A673 (cell line): ENCODE measurements around the gene ESRRA. TPM values are rescaled to one million over a fixed set of nuclear protein-coding genes. Genes with fewer than 3 reads are reported as not detected.
A peak's percentile ranks its signal among the peaks of the same experiment; 100 is the strongest.

ENCODE experiments used
- BruUV-seq: library from RNA; stranded (reverse); fragments of 400-500 nt; replicated peaks from 2 replicates; lab custom pipeline; 2021; lab: Mats Ljungman, UMichigan
- CTCF ChIA-PET: fragments of 300-600 bp; sonication (Branson Sonifier 250); formaldehyde crosslinking; loops from one replicate; lab custom pipeline; 2022; ENCODE audit warnings: antibody characterized with exemption; lab: Charles Lee
- POLR2A ChIA-PET: fragments of 300-600 bp; sonication (Branson Sonifier 250); formaldehyde crosslinking; loops from one replicate; lab custom pipeline; 2022; ENCODE audit warnings: antibody characterized with exemption; ENCODE audit not compliant: low non-redundant PET; lab: Charles Lee
- DNase-seq: peaks from one replicate; pipeline ENCODE4 v3.0.0-alpha.2; 2015; ENCODE audit warnings: low spot score
- H3K27ac ChIP-seq: fragments of 200-600 bp; sonication (generic); 2 replicates; pipeline ENCODE4 v1.5.1; 2016; ENCODE audit warnings: mixed run types, low read depth, mild to moderate bottlenecking, mixed read lengths, antibody characterized with exemption, low read length; ENCODE audit not compliant: poor library complexity, severe bottlenecking
- H3K27me3 ChIP-seq: fragments of 200-600 bp; sonication (generic); replicated peaks from 2 replicates; pipeline ENCODE4 v1.6.1; 2017; ENCODE audit warnings: mixed run types, low read depth, mild to moderate bottlenecking, mixed read lengths, antibody characterized with exemption, low read length; ENCODE audit not compliant: insufficient read depth, poor library complexity
- H3K36me3 ChIP-seq: fragments of 200-600 bp; sonication (generic); 2 replicates; pipeline ENCODE4 v1.6.1; 2016; ENCODE audit warnings: mixed run types, mild to moderate bottlenecking, mixed read lengths, antibody characterized with exemption, low read length; ENCODE audit not compliant: insufficient read depth, poor library complexity, severe bottlenecking
- H3K4me1 ChIP-seq: fragments of 200-600 bp; sonication (generic); 2 replicates; pipeline ENCODE4 v1.6.1; 2017; ENCODE audit warnings: mixed run types, mild to moderate bottlenecking, mixed read lengths, antibody characterized with exemption, low read length; ENCODE audit not compliant: insufficient read depth, poor library complexity, severe bottlenecking
- H3K4me3 ChIP-seq: fragments of 200-600 bp; sonication (generic); 2 replicates; pipeline ENCODE4 v1.5.1; 2016; ENCODE audit warnings: low read depth, mixed run types, mild to moderate bottlenecking, mixed read lengths, low read length; ENCODE audit not compliant: poor library complexity, severe bottlenecking
- H3K9me3 ChIP-seq: fragments of 200-600 bp; sonication (generic); 2 replicates; pipeline ENCODE4 v1.6.1; 2016; ENCODE audit warnings: mixed run types, low read depth, mild to moderate bottlenecking, mixed read lengths, antibody characterized with exemption, low read length; ENCODE audit not compliant: poor library complexity, severe bottlenecking
- CTCF ChIP-seq: fragments of 300-800, 200-600 bp; sonication (generic); conservative IDR thresholded peaks from 2 replicates; pipeline ENCODE4 v1.5.1; 2017; ENCODE audit warnings: low read depth, mild to moderate bottlenecking, antibody characterized with exemption, low read length, moderate library complexity, mixed read lengths
- EZH2 ChIP-seq: fragments of 200-600 bp; sonication (generic); IDR thresholded peaks from 2 replicates; pipeline ENCODE4 v1.6.1; 2017; ENCODE audit warnings: borderline replicate concordance, low read depth, mild to moderate bottlenecking, mixed read lengths, antibody characterized with exemption, low read length; ENCODE audit not compliant: poor library complexity, severe bottlenecking
- intact Hi-C: fragments of 100-400 bp; cut with micrococcal nuclease; formaldehyde crosslinking; loops from one replicate; pipeline ENCODE4 v1.10.0; 2022; ENCODE audit not compliant: unreplicated experiment
- total RNA-seq: library from RNA; stranded (reverse); gene quantifications from 2 replicates; pipeline ENCODE4 v1.2.3, GENCODE V29; 2021

The ESRRA gene
- total RNA-seq, 1 experiment from 2014 or later, result 63.8 TPM

DNA sequence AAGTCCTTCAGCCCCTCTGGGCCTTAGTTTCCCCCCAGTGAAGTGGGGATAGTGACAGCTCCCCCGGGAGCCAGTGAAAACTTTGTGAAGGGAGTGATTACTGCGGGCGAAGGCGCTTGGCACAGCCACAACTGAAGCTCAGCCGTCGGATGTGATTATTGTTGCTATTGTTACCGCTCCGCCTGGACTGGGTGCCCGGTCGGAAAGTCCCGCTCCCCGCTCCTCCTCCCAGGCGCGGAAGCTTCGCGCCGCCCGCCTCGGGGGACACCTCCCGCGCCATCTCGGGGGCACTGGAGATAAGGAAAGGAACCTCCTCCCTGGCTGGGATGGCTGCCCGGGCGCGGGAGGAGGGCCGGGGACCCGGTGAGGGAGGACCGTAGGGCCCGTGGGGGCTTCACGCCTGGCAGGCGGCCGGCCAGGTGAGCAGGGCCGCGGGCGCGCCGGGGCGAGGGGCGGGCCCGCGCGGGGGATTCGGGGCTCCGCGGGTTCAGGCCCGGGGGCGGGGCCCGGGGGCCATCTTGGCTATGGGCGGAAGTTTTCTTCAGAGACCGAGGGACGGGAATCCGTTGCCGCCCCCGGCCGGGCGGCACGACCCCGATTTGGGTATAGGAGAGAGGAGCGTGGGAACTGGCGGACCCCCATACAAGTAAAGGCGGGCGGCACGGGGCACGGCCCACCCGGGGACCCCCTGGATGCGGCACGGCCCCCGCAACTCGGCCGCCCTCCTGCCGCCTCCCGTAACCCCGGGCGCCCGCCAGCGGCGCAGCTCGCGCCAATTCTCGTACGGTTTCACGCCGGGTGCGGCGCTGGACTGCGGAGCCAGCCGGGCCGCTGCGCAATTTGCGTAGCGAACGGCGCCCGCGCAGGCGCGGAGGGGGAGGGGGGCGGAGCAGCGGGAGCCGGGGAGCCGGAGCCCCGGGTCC, 20.1 kb upstream of the ESRRA start, which contains the start of gene GPR137:
Gene GPR137 (plus strand): TSS at position 887 of the 923 bp plus-strand sequence. CDS start 677 bp downstream, outside the sequence.
- POLR2A ChIA-PET, result no interaction called here

GRCh38 chr11:64285885-64286800, 19.2 kb upstream of the ESRRA start:
- peaks cover 11% of the 10 kb centered on the region for H3K27me3 ChIP-seq
- H3K9me3 ChIP-seq, result no peaks in the 10 kb centered on the region
- H3K4me3 ChIP-seq, result peak overlapping the region; percentile 87
- H3K36me3 ChIP-seq, result peaks cover 6% of the 10 kb centered on the region
- H3K4me1 ChIP-seq, result peaks cover 13% of the 10 kb centered on the region
- intact Hi-C loops, result loop anchor here (2.0 kb wide), 1 partner anchor 15 kb away; no protein-coding TSS in a partner anchor
- no peak for DNase-seq
- ChIA-PET CTCF (interaction anchor here (0.7 kb wide), 2 partner anchors 22 to 64 kb away, joined by 5 to 8 read pairs; no protein-coding TSS in a partner anchor), POLR2A (no interaction called here)
- BruUV-seq, result no TSS peak
- peak overlapping the region; percentile 73 for H3K27ac ChIP-seq
- TF ChIP-seq CTCF (no peak), EZH2 (no peak)

More for the DNA sequence above, 20.1 kb upstream of the ESRRA start, which contains the start of gene GPR137:
- CTCF ChIA-PET, result interaction anchor here (0.7 to 1.6 kb wide), 3 partner anchors 14 to 65 kb away, joined by 3 to 8 read pairs (median 7); no protein-coding TSS in a partner anchor
- H3K36me3 ChIP-seq, result peaks cover 6% of the 10 kb centered on the region
- H3K27ac ChIP-seq, result peak within 1 kb of the TSS; percentile 73
- DNase-seq, result peak; percentile 92
- peak within 1 kb of the TSS; percentile 87 for H3K4me3 ChIP-seq
- H3K9me3 ChIP-seq, result no peaks in the 10 kb centered on the region
- intact Hi-C loops, result loop anchor here (2.0 kb wide), 1 partner anchor 14 kb away; no protein-coding TSS in a partner anchor
- TF ChIP-seq CTCF (no peak), EZH2 (no peak)
- H3K4me1 ChIP-seq, result peaks cover 13% of the 10 kb centered on the region
- BruUV-seq, result TSS peak; percentile 50
- peaks cover 2% of the 10 kb centered on the region for H3K27me3 ChIP-seq

DNA sequence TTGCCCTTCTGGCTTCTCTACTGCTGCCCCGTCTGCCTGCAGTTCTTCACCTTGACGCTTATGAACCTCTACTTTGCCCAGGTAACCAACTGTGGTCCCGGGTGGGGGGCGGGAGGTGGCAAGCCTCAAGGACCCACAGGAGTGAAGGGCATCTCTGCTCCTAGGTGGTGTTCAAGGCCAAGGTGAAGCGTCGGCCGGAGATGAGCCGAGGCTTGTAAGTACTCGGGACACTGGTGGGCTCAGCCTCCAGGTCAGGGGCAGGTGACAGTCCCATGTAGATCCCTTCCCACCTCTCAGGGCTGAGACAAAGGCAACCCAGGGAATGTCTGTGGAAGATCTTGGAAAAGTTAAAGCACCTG, 18.5 kb upstream of the ESRRA start:
- peak overlapping the region; percentile 87 for H3K4me3 ChIP-seq
- H3K4me1 ChIP-seq, result peaks cover 16% of the 10 kb centered on the region
- BruUV-seq, result no TSS peak

More for the DNA sequence above, 18.5 kb upstream of the ESRRA start:
- DNase-seq, result no peak
- intact Hi-C loops, result no loop called here
- Histone ChIP-seq H3K9me3 (no peaks in the 10 kb centered on the region), H3K27me3 (peaks cover 18% of the 10 kb centered on the region), H3K36me3 (peaks cover 6% of the 10 kb centered on the region), H3K27ac (no peak overlapping the region)
- ChIA-PET CTCF (interaction anchor here (0.9 kb wide), 1 partner anchor 14 kb away, joined by 4 read pairs; no protein-coding TSS in a partner anchor), POLR2A (no interaction called here)
- TF ChIP-seq EZH2 (no peak), CTCF (no peak)
